HepG2 (cell line): ENCODE data around the gene MRPL2. TPM values are rescaled to one million over a fixed set of nuclear protein-coding genes. Genes with fewer than 3 reads are reported as not detected.

Experiments used
- polyA plus RNA-seq, 8 experiments: library from polyadenylated mRNA; depleted of rRNA in 3 of 8; stranded (reverse) in 7 of 8; unstranded in 1 of 8; fragments of >200 nt; fragmentation: Illumina TruSeq in 4 of 8; extraction: Trizol in 4 of 8; gene quantifications; 2 replicates each; pipeline versions ENCODE4 v1.2.1 to v1.2.3, GENCODE V29; 2011 to 2016; ENCODE audit warnings: low read depth in 4 of 8, missing spikeins in 1 of 8, mixed read lengths in 1 of 8; ENCODE audit not compliant: insufficient read depth in 1 of 8
- total RNA-seq, 5 experiments: library from RNA; depleted of rRNA; stranded (reverse); fragments of >200 nt; fragmentation: Illumina TruSeq; extraction: Trizol; gene quantifications; 2 replicates each; pipeline ENCODE4 v1.2.3, GENCODE V29; 2016; ENCODE audit warnings: low read depth in 1 of 5

Gene MRPL2
- total and polyA plus RNA-seq, 2 of the 13 experiments (the other 11 are each of a cell fraction or from before 2014, with no cell fraction given): 56.8 to 65.6 TPM

Other genes starting within 250 kb of the MRPL2 start
- gene RPL7L1, start 179.8 kb downstream of the MRPL2 start, total RNA-seq (2016; rRNA removed; fragmentation: Illumina TruSeq; extraction: Trizol): 179 and 228 TPM in 2 replicates
- 51.6 and 52.0 TPM in 2 replicates for gene RPL7L1, start 179.8 kb downstream of the MRPL2 start, polyA plus RNA-seq (2011; rRNA removed)
- not detected in 2 replicates for gene PTCRA, start 143.4 kb downstream of the MRPL2 start, total RNA-seq (2016; rRNA removed; fragmentation: Illumina TruSeq; extraction: Trizol)
- not detected in 2 replicates for gene PTCRA, start 143.4 kb downstream of the MRPL2 start, polyA plus RNA-seq (2011; rRNA removed)
- 31.4 and 60.2 TPM in 2 replicates for gene CNPY3, start 130.0 kb downstream of the MRPL2 start, total RNA-seq (2016; rRNA removed; fragmentation: Illumina TruSeq; extraction: Trizol)
- 38.3 and 42.3 TPM in 2 replicates for gene CNPY3, start 130.0 kb downstream of the MRPL2 start, polyA plus RNA-seq (2011; rRNA removed)
- gene GNMT, start 98.7 kb downstream of the MRPL2 start, total RNA-seq (2016; rRNA removed; fragmentation: Illumina TruSeq; extraction: Trizol): 7.0 and 7.3 TPM in 2 replicates
- gene GNMT, start 98.7 kb downstream of the MRPL2 start, polyA plus RNA-seq (2011; rRNA removed): 2.8 and 3.8 TPM in 2 replicates
- gene PEX6, start 80.3 kb downstream of the MRPL2 start, total RNA-seq (2016; rRNA removed; fragmentation: Illumina TruSeq; extraction: Trizol): 3.6 and 5.1 TPM in 2 replicates
- 6.7 and 8.5 TPM in 2 replicates for gene PEX6, start 80.3 kb downstream of the MRPL2 start, polyA plus RNA-seq (2011; rRNA removed)
- gene PPP2R5D, start 74.9 kb downstream of the MRPL2 start, total RNA-seq (2016; rRNA removed; fragmentation: Illumina TruSeq; extraction: Trizol): 55.6 and 60.4 TPM in 2 replicates
- 39.4 and 53.7 TPM in 2 replicates for gene PPP2R5D, start 74.9 kb downstream of the MRPL2 start, polyA plus RNA-seq (2011; rRNA removed)
- gene MEA1, start 45.5 kb downstream of the MRPL2 start, total RNA-seq (2016; rRNA removed; fragmentation: Illumina TruSeq; extraction: Trizol): 86.2 and 110 TPM in 2 replicates
- 75.6 and 76.6 TPM in 2 replicates for gene MEA1, start 45.5 kb downstream of the MRPL2 start, polyA plus RNA-seq (2011; rRNA removed)
- 91.5 and 92.5 TPM in 2 replicates for gene KLHDC3, start 45.2 kb downstream of the MRPL2 start, total RNA-seq (2016; rRNA removed; fragmentation: Illumina TruSeq; extraction: Trizol)
- gene KLHDC3, start 45.2 kb downstream of the MRPL2 start, polyA plus RNA-seq (2011; rRNA removed): 78.3 and 98.4 TPM in 2 replicates
- 144 and 184 TPM in 2 replicates for gene RRP36, start 37.8 kb downstream of the MRPL2 start, total RNA-seq (2016; rRNA removed; fragmentation: Illumina TruSeq; extraction: Trizol)
- 29.5 and 31.1 TPM in 2 replicates for gene RRP36, start 37.8 kb downstream of the MRPL2 start, polyA plus RNA-seq (2011; rRNA removed)
- 30.7 and 32.0 TPM in 2 replicates for gene CUL7, start 5.6 kb downstream of the MRPL2 start, total RNA-seq (2016; rRNA removed; fragmentation: Illumina TruSeq; extraction: Trizol)
- gene CUL7, start 5.6 kb downstream of the MRPL2 start, polyA plus RNA-seq (2011; rRNA removed): 60.7 and 79.4 TPM in 2 replicates
- 45.4 and 45.8 TPM in 2 replicates for gene KLC4, start 197 bp upstream of the MRPL2 start, total RNA-seq (2016; rRNA removed; fragmentation: Illumina TruSeq; extraction: Trizol)
- gene KLC4, start 197 bp upstream of the MRPL2 start, polyA plus RNA-seq (2011; rRNA removed): 70.4 and 89.4 TPM in 2 replicates
- 48.5 and 99.8 TPM in 2 replicates for gene PTK7, start 16.9 kb upstream of the MRPL2 start, total RNA-seq (2016; rRNA removed; fragmentation: Illumina TruSeq; extraction: Trizol)
- gene PTK7, start 16.9 kb upstream of the MRPL2 start, polyA plus RNA-seq (2011; rRNA removed): 98.5 and 116 TPM in 2 replicates
- gene SRF, start 111.8 kb upstream of the MRPL2 start, total RNA-seq (2016; rRNA removed; fragmentation: Illumina TruSeq; extraction: Trizol): 21.0 and 25.5 TPM in 2 replicates
- gene SRF, start 111.8 kb upstream of the MRPL2 start, polyA plus RNA-seq (2011; rRNA removed): 44.1 and 45.7 TPM in 2 replicates
- 10.5 and 11.4 TPM in 2 replicates for gene CUL9, start 122.8 kb upstream of the MRPL2 start, total RNA-seq (2016; rRNA removed; fragmentation: Illumina TruSeq; extraction: Trizol)
- 13.7 and 15.3 TPM in 2 replicates for gene CUL9, start 122.8 kb upstream of the MRPL2 start, polyA plus RNA-seq (2011; rRNA removed)
- gene DNPH1, start 170.0 kb upstream of the MRPL2 start, total RNA-seq (2016; rRNA removed; fragmentation: Illumina TruSeq; extraction: Trizol): 75.0 and 75.1 TPM in 2 replicates
- 56.5 and 65.8 TPM in 2 replicates for gene DNPH1, start 170.0 kb upstream of the MRPL2 start, polyA plus RNA-seq (2011; rRNA removed)
- gene TTBK1, start 184.0 kb upstream of the MRPL2 start, total RNA-seq (2016; rRNA removed; fragmentation: Illumina TruSeq; extraction: Trizol): 0.10 and 0.33 TPM in 2 replicates
- 0.24 and 0.50 TPM in 2 replicates for gene TTBK1, start 184.0 kb upstream of the MRPL2 start, polyA plus RNA-seq (2011; rRNA removed)
- gene SLC22A7, start 238.8 kb upstream of the MRPL2 start, total RNA-seq (2016; rRNA removed; fragmentation: Illumina TruSeq; extraction: Trizol): 8.6 and 22.6 TPM in 2 replicates
- gene SLC22A7, start 238.8 kb upstream of the MRPL2 start, polyA plus RNA-seq (2011; rRNA removed): 5.3 and 12.3 TPM in 2 replicates
- 3.5 and 6.3 TPM in 2 replicates for gene CRIP3, start 249.4 kb upstream of the MRPL2 start, total RNA-seq (2016; rRNA removed; fragmentation: Illumina TruSeq; extraction: Trizol)
- gene CRIP3, start 249.4 kb upstream of the MRPL2 start, polyA plus RNA-seq (2011; rRNA removed): 9.3 and 14.2 TPM in 2 replicates